Bronchial epithelial cell (primary cell): ENCODE data around the gene BICDL1. TPM values are rescaled to one million over a fixed set of nuclear protein-coding genes. Genes with fewer than 3 reads are reported as not detected.
"Not testable (repeated sequence)": the region's sequence is repeated elsewhere in the genome, so short reads cannot be mapped to it uniquely, and the experiment has no call there.

ENCODE experiments used
- DNase-seq: peaks from one replicate; pipeline ENCODE4 v3.0.0-alpha.2; 2010; ENCODE audit warnings: low read depth
- FAIRE-seq: peaks from 2 replicates; lab custom pipeline; 2011; peaks lifted over from hg19 to GRCh38; lab: Jason Lieb, UNC
- H3K27me3 ChIP-seq: 2 replicates; pipeline ENCODE4 v1.5.1; 2011; ENCODE audit warnings: low read length; ENCODE audit not compliant: control insufficient read depth, insufficient read depth
- H3K36me3 ChIP-seq: 2 replicates; pipeline ENCODE4 v1.5.1; 2011; ENCODE audit warnings: low read length; ENCODE audit not compliant: control insufficient read depth, insufficient read depth
- H3K4me3 ChIP-seq: 2 replicates; pipeline ENCODE4 v1.5.1; 2011; ENCODE audit warnings: mild to moderate bottlenecking, low read depth, low read length, control low read depth
- total RNA-seq: library from RNA; depleted of rRNA; stranded (reverse); fragments of >200 nt; gene quantifications from 2 replicates; pipeline ENCODE4 v1.2.1, GENCODE V29; 2014
- TF ChIP-seq, protein P1 (sequence below): IDR thresholded peaks from 2 replicates; pipeline ENCODE4 v1.5.1; 2011; ENCODE audit warnings: mild to moderate bottlenecking, moderate library complexity, low read length, control low read depth, inconsistent platforms; ENCODE audit not compliant: insufficient read depth, severe bottlenecking

BICDL1 gene
- total RNA-seq, 1 donor from 2014 or later = 10.8 TPM

DNA sequence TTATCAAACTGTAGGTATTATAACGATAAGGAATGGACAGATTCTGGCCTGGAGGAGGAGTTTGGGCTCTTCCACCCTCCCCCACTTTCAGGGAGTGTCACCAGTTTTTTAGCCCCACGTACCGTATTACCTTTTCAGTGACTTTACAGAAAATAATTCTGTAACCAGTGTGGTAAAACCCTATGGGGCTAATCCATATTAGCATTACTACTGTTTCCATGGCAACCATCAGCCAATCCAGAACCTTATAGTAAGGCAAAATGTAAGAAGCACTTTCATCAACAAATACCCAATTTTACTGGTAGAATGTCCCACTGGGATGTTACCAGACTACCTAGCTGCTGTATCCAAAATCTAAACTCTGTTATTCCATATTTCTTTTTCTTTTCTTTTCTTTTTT is 50.7 kb downstream of the BICDL1 start:
- no peaks in the 10 kb centered on the region for H3K27me3 ChIP-seq
- no peak for DNase-seq
- no peak for FAIRE-seq
- H3K4me3 ChIP-seq = no peak overlapping the region
- no peaks in the 10 kb centered on the region for H3K36me3 ChIP-seq
- TF ChIP-seq, protein P1, sequence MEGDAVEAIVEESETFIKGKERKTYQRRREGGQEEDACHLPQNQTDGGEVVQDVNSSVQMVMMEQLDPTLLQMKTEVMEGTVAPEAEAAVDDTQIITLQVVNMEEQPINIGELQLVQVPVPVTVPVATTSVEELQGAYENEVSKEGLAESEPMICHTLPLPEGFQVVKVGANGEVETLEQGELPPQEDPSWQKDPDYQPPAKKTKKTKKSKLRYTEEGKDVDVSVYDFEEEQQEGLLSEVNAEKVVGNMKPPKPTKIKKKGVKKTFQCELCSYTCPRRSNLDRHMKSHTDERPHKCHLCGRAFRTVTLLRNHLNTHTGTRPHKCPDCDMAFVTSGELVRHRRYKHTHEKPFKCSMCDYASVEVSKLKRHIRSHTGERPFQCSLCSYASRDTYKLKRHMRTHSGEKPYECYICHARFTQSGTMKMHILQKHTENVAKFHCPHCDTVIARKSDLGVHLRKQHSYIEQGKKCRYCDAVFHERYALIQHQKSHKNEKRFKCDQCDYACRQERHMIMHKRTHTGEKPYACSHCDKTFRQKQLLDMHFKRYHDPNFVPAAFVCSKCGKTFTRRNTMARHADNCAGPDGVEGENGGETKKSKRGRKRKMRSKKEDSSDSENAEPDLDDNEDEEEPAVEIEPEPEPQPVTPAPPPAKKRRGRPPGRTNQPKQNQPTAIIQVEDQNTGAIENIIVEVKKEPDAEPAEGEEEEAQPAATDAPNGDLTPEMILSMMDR = no peak

DNA sequence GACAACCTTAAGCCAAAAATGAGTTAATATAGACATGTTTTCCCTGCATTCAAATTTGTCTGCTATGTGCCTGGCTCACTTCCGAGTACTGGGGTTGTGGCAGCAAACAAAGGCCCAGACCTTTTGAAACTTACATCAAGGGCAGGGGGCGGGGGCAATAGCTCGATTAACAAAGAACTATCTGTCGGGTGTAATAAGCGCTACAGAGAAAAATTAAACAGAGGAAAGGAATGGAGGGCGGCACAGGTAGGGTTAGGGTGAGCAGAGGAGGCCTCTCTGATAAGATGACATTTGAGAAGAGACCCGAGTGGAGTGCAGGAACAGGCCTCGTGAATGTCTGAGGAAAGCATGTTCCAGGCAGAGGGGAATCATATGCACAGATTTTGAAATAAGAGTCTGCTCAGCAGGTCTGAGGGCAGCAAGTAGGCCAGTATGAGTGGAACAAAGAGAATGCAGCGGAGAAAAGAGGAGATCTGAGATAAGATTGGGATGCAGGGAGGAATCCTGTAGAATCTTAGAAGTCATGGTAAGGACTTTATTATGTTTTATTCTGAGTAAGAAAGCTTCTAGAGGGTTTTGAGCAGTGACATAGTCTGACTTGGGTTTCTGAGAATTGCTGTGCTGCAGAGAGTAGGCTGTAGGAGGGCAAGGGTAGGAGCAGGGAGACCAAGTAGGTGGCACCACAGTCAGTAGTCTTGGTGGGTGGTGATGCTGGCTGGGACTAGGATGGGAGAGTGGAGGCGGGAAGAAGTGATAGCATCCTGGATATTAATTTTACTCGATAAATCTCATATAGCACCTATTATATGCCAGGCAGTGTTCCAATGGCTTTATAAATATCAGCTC is 52.6 kb downstream of the BICDL1 start:
- Histone ChIP-seq H3K36me3 (no peaks in the 10 kb centered on the region), H3K27me3 (no peaks in the 10 kb centered on the region), H3K4me3 (no peak overlapping the region)
- FAIRE-seq (no peak), DNase-seq (no peak)
- TF ChIP-seq, protein P1 = no peak

DNA sequence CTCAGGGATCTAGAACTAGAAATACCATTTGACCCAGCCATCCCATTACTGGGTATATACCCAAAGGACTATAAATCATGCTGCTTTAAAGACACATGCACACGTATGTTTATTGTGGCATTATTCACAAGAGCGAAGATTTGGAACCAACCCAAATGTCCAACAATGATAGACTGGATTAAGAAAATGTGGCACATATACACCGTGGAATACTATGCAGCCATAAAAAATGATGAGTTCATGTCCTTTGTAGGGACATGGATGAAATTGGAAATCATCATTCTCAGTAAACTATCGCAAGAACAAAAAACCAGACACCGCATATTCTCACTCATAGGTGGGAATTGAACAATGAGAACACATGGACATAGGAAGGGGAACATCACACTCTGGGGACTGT is 56.3 kb downstream of the BICDL1 start:
- not testable (repeated sequence) for FAIRE-seq, DNase-seq, H3K36me3 ChIP-seq, H3K4me3 ChIP-seq, H3K27me3 ChIP-seq

DNA sequence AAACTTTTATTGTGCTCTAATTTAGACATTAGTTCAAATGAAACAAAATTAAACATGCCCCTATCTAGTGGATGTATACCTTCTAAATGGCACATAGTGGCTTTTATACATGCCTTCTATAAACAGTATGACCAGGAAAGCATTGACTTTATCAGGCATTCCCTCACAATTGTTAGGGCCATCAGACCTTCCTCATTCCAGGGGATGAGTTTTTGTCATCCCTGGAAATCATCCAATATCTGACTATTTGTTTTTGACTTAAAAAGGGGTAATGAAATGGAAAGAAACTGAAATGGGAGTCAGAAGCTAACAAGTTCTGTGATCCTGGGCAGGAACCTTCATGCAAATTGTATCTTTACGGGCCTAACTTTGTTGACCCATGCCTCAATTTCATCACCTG is 58.0 kb downstream of the BICDL1 start:
- FAIRE-seq (no peak), DNase-seq (no peak)
- Histone ChIP-seq H3K36me3 (no peaks in the 10 kb centered on the region), H3K27me3 (no peaks in the 10 kb centered on the region), H3K4me3 (no peak overlapping the region)
- TF ChIP-seq, protein P1 = no peak

DNA sequence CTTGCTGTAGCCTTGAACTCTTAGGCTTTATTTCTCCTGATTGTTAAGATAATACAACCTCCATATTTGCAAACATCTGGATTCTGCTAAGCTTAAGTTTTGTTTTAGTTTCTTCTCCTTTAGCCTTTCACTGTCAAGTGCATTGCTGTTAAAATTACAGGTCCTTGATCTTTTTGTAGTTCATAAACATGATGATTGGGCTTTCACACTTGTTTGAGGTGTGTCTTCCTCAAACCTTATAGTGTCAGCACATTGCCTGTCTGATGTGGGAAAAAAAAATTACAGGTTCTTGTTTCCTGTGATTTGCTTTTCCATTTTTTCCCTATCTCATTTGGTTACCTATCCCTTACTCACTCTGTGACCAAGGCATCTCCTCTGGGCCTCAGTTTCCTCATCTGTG is 59.2 kb downstream of the BICDL1 start:
- no peak for DNase-seq
- no peak for FAIRE-seq
- no peaks in the 10 kb centered on the region for H3K27me3 ChIP-seq

DNA sequence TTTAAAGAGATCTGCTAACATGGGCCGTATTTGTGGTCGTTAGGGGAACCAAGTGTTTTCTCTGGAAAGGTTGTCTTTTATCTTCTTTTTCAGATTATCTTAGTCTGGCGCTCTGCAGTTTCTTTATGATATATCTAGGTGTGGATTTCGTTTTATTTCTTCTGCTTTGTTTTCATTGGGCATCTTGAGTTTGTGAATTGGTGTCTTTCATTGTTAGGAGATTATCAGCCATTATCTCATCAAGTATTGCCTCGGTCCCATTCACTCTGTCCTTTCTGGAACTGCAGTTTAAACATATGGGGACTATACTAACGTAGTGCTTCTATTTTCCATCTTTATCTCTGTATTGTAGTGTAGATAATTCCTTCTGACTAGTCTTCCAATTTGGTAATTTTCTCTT is 60.4 kb downstream of the BICDL1 start:
- TF ChIP-seq, protein P1 = no peak
- H3K36me3 ChIP-seq = no peaks in the 10 kb centered on the region
- FAIRE-seq (no peak), DNase-seq (no peak)
- no peak overlapping the region for H3K4me3 ChIP-seq
- no peaks in the 10 kb centered on the region for H3K27me3 ChIP-seq

More for the DNA sequence above, 59.2 kb downstream of the BICDL1 start:
- no peaks in the 10 kb centered on the region for H3K36me3 ChIP-seq
- H3K4me3 ChIP-seq = no peak overlapping the region
- TF ChIP-seq, protein P1 = no peak
